Right renal pelvis (tissue), 4 donors: Measurements from ENCODE around the gene B4GALNT2. TPM values are rescaled to one million over a fixed set of nuclear protein-coding genes. Genes with fewer than 3 reads are reported as not detected.

Experiments used
- polyA plus RNA-seq, 4 donors: library from polyadenylated mRNA; unstranded; fragments of 120-200 nt; gene quantifications; one replicate each; pipeline ENCODE4 v1.2.1, GENCODE V29; 2013; ENCODE audit not compliant: insufficient read length in 4 of 4

Gene B4GALNT2
- polyA plus RNA-seq, 4 donors: 0.38 to 1.5 (median 0.75) TPM

Other genes starting within 250 kb of the B4GALNT2 start
- 100 to 1,000 TPM; 153 to 164 (median 160) TPM for gene ATP5MC1, start 240.0 kb upstream of the B4GALNT2 start, polyA plus RNA-seq
- 100 to 1,000 TPM in 2 of 4 donors, 10 to 100 TPM in 2; 91.6 to 105 (median 99.6) TPM for gene UBE2Z, start 224.4 kb upstream of the B4GALNT2 start, polyA plus RNA-seq
- gene SNF8, start 187.9 kb upstream of the B4GALNT2 start, polyA plus RNA-seq: 100 to 1,000 TPM in 3 of 4 donors, 10 to 100 TPM in 1; 87.9 to 107 (median 102) TPM
- gene GIP, start 164.2 kb upstream of the B4GALNT2 start, polyA plus RNA-seq: not detected
- 10 to 100 TPM; 15.1 to 22.2 (median 19.8) TPM for gene IGF2BP1, start 135.4 kb upstream of the B4GALNT2 start, polyA plus RNA-seq
- 1 to 10 TPM; 1.8 to 2.8 (median 1.8) TPM for gene GNGT2, start 77.8 kb downstream of the B4GALNT2 start, polyA plus RNA-seq
- 1 to 10 TPM; 5.1 to 6.5 (median 6.5) TPM for gene ABI3, start 77.9 kb downstream of the B4GALNT2 start, polyA plus RNA-seq
- 1 to 10 TPM in 3 of 4 donors, under 1 TPM in 1; 1.00 to 2.9 (median 2.1) TPM for gene PHOSPHO1, start 98.0 kb downstream of the B4GALNT2 start, polyA plus RNA-seq
- gene ZNF652, start 229.5 kb downstream of the B4GALNT2 start, polyA plus RNA-seq: 10 to 100 TPM; 23.0 to 35.4 (median 28.1) TPM